CD4-positive, CD25-positive, alpha-beta regulatory T cell (primary cell): ENCODE results near the gene TMEM107. TPM values are rescaled to one million over a fixed set of nuclear protein-coding genes. Genes with fewer than 3 reads are reported as not detected.

Source experiments
- ATAC-seq, 2 donors: fragments of 150-1000 bp; cut with Tn5 transposase; one replicate each; pipeline ENCODE4 v1.10.0; 2021; ENCODE audit warnings: low read depth in 2 of 2, moderate number of reproducible peaks in 2 of 2, moderate library complexity in 1 of 2
- DNase-seq, 3 donors: peaks; one replicate each; pipeline versions ENCODE4 v3.0.0 to v3.0.0-alpha.2; 2012 to 2022; ENCODE audit warnings: mixed read lengths in 1 of 3
- H3K27ac ChIP-seq: one replicate; pipeline ENCODE4 v1.7.0; 2013; ENCODE audit warnings: mild to moderate bottlenecking, low read length; ENCODE audit not compliant: insufficient read depth, poor library complexity, severe bottlenecking
- H3K27me3 ChIP-seq: one replicate; pipeline ENCODE4 v1.7.0; 2013; ENCODE audit warnings: low read length; ENCODE audit not compliant: control insufficient read depth, insufficient read depth
- H3K36me3 ChIP-seq: one replicate; pipeline ENCODE4 v1.7.0; 2013; ENCODE audit warnings: mild to moderate bottlenecking, low read length, moderate library complexity; ENCODE audit not compliant: control insufficient read depth, insufficient read depth
- H3K4me1 ChIP-seq: 2 replicates; pipeline ENCODE4 v1.7.0; 2013; ENCODE audit warnings: mild to moderate bottlenecking, low read length; ENCODE audit not compliant: insufficient read depth, control insufficient read depth, poor library complexity, severe bottlenecking
- H3K4me3 ChIP-seq: one replicate; pipeline ENCODE4 v1.7.0; 2013; ENCODE audit warnings: low read depth, mild to moderate bottlenecking, low read length, moderate library complexity
- H3K9me3 ChIP-seq, 2 experiments: 1 replicate in 1 of 2; 2 replicates in 1 of 2; pipeline ENCODE4 v1.7.0; 2013; ENCODE audit warnings: low read length in 2 of 2, mild to moderate bottlenecking in 1 of 2, moderate library complexity in 1 of 2; ENCODE audit not compliant: control insufficient read depth in 2 of 2
- H3K27ac Mint-ChIP-seq, 3 donors: one replicate each; pipeline ENCODE4 v1.8.0; 2020 to 2022; ENCODE audit warnings: mild to moderate bottlenecking in 3 of 3, mixed read lengths in 3 of 3, moderate library complexity in 2 of 3
- H3K27me3 Mint-ChIP-seq: one replicate; pipeline ENCODE4 v1.8.0; 2022; ENCODE audit warnings: mild to moderate bottlenecking, mixed read lengths
- H3K36me3 Mint-ChIP-seq: one replicate; pipeline ENCODE4 v1.8.0; 2020; ENCODE audit warnings: mixed read lengths
- H3K4me1 Mint-ChIP-seq, 4 donors: one replicate each; pipeline ENCODE4 v1.8.0; 2020 to 2022; ENCODE audit warnings: mixed read lengths in 4 of 4, mild to moderate bottlenecking in 1 of 4
- H3K4me3 Mint-ChIP-seq, 4 donors: one replicate each; pipeline ENCODE4 v1.8.0; 2020 to 2022; ENCODE audit warnings: mild to moderate bottlenecking in 4 of 4, mixed read lengths in 4 of 4, moderate library complexity in 3 of 4
- H3K9me3 Mint-ChIP-seq, 7 donors: one replicate each; pipeline ENCODE4 v1.8.0; 2020 to 2022; ENCODE audit warnings: mixed read lengths in 7 of 7, mild to moderate bottlenecking in 3 of 7, moderate library complexity in 2 of 7
- polyA plus RNA-seq, 4 donors: library from polyadenylated mRNA; unstranded; fragments of 300-500 nt; fragmentation: Illumina TruSeq; gene quantifications; one replicate each; pipeline ENCODE4 v1.2.3, GENCODE V29; 2021
- total RNA-seq: library from RNA; stranded (reverse); gene quantifications from one replicate; pipeline ENCODE4 v1.2.3, GENCODE V29; 2022

The TMEM107 gene
- total and polyA plus RNA-seq, 5 donors from 2014 or later = 20.6 to 38.9 (median 29.6) TPM

DNA sequence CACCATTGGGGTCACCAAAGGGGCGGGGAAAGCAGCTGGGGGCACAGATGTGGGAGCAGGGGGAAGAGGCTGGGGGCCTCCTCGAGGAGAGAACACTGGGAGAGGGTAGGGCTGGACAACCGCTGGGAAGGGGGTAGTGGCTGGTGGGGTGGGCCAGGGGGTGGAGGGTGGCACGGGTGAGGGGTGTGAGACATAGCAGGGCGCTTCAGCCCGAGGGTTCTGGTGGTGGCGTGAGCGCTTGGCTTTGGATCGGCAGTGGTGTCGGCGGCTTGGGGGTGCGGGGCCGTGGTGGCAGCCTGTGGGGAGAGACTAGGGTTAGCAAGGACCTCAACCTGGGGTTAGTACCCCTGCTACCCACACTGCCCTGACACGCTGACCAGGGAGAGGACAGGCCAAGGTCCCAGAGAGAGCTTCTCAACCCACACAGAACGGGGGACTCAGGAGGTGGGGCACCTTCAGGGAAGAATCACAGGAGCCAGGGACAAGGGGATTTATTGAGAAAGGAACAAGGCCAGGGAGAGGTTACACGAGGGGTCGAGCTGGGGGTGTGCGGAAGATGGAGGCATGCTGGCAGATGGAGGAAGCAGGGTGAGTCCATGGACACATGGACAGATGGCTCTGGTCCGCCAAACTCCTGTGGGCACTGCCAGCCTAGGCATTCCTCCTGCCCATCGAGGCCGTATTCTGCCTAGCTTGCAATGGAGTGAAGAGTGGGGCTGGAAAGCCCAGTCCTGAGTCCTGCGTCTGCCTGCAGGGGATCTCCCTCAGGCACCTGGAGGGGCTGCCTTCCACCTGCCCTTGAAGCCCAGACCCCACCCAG is 32.4 kb downstream of the TMEM107 start:
- H3K27me3 ChIP-seq = no peaks in the 10 kb centered on the region
- H3K36me3 Mint-ChIP-seq = peaks cover 29% of the 10 kb centered on the region
- H3K27ac ChIP-seq = no peak overlapping the region
- DNase-seq (peak in 1 of 3 donors; percentile 26), ATAC-seq (no peak)
- peaks cover 9% of the 10 kb centered on the region for H3K4me1 ChIP-seq
- H3K27ac Mint-ChIP-seq = peak overlapping the region in 2 of 3 donors; percentile 58 to 71
- peaks cover 9% of the 10 kb centered on the region for H3K27me3 Mint-ChIP-seq
- H3K4me3 Mint-ChIP-seq = peak overlapping the region in 3 of 4 donors; percentile 22 to 82 (median 74)
- H3K9me3 Mint-ChIP-seq = peaks cover 0 to 1% (median 0%) of the 10 kb centered on the region in 7 donors
- no peak overlapping the region for H3K4me3 ChIP-seq
- no peaks in the 10 kb centered on the region for H3K9me3 ChIP-seq
- peaks cover 0 to 5% (median 2%) of the 10 kb centered on the region in 4 donors for H3K4me1 Mint-ChIP-seq
- H3K36me3 ChIP-seq = peaks cover 66% of the 10 kb centered on the region

DNA sequence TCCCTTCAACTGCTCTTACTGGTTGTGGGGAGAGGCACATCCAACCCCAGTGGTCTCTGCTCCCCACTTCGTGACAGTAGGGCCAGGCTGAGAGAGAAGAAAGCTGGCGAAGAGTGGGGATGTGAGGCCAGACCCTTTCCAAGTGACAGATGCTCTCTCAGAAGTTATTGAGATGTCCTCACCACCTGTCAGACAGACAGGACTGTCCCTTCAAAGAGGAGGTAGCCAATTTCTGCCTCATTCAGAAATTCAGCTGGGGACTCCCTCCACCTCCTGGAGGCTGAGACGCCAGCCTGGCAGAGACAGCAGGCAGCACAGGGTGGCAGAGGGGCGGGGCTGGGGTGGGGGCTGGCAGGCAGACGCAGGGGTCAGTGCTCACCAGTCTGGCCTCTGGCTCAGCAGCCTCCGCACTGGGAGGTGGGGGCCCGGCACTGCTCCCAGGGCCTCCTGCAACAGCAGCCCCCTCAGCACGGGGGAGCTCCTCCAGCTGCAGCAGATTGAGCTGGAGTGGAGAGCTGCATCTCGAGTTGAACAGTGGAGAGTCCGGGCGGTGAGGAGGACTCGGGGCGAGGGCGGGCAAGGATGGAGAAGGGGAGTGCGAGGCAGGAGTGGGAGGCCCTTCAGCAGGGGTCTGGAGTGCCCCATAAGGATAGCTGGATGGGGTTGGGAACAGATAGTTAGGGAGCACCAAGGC is 33.1 kb downstream of the TMEM107 start:
- peak overlapping the region in 3 of 4 donors; percentile 63 to 83 (median 75) for H3K4me3 Mint-ChIP-seq
- H3K27ac Mint-ChIP-seq = no peak overlapping the region
- DNase-seq = peak in 1 of 3 donors; percentile 24
- peaks cover 9% of the 10 kb centered on the region for H3K27me3 Mint-ChIP-seq
- H3K27me3 ChIP-seq = no peaks in the 10 kb centered on the region
- peaks cover 23% of the 10 kb centered on the region for H3K36me3 Mint-ChIP-seq
- H3K4me3 ChIP-seq = no peak overlapping the region
- peaks cover 0 to 1% (median 0%) of the 10 kb centered on the region in 7 donors for H3K9me3 Mint-ChIP-seq
- H3K27ac ChIP-seq = no peak overlapping the region
- peaks cover 59% of the 10 kb centered on the region for H3K36me3 ChIP-seq
- H3K4me1 ChIP-seq = peaks cover 15% of the 10 kb centered on the region
- no peaks in the 10 kb centered on the region for H3K9me3 ChIP-seq
- no peak for ATAC-seq
- peaks cover 0 to 5% (median 2%) of the 10 kb centered on the region in 4 donors for H3K4me1 Mint-ChIP-seq

DNA sequence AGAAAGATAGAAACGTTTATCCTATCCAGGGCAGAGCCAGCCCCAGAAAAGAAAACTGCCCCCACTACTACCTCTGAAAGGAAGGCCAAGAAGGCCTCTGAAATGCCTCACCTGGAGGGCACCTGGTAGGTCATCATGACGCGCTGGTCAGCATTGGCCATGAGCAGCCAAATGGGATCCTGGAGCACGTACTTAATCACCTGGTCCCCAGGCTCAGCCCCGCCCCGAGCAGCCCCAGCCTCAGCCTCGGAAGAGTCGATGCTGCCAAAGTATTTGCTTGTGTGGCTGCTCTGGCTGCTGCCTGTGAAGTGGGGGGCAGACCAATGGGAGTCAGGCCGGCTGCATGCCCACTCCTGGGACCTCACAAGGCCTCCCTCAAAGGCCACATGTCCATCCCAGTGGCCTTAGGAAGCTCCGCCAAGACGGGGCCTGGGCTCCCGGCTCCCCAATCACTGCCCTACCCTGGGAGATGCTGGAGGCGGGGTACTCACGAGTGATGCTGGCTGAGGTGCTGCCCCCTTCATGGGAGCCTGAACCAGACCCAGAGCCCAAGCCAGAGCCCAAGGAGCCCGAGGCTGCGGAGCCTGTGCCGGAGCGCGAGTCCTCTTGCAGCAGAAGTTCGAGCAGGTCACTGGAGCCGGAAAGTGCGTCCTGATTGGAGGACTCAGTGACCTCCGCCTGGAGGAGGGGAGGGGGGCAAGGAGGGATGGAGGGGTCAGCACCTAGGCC is 33.9 kb downstream of the TMEM107 start:
- Histone ChIP-seq H3K27ac (no peak overlapping the region), H3K4me3 (no peak overlapping the region), H3K4me1 (peaks cover 18% of the 10 kb centered on the region), H3K27me3 (no peaks in the 10 kb centered on the region), H3K9me3 (no peaks in the 10 kb centered on the region), H3K36me3 (peaks cover 53% of the 10 kb centered on the region)
- DNase-seq (peak in 1 of 3 donors; percentile 17), ATAC-seq (no peak)
- peaks cover 9% of the 10 kb centered on the region for H3K27me3 Mint-ChIP-seq
- peaks cover 0 to 4% (median 1%) of the 10 kb centered on the region in 4 donors for H3K4me1 Mint-ChIP-seq
- H3K36me3 Mint-ChIP-seq = peaks cover 20% of the 10 kb centered on the region
- peak overlapping the region in 1 of 3 donors; percentile 42 for H3K27ac Mint-ChIP-seq
- peak overlapping the region in 2 of 4 donors; percentile 75 to 83 for H3K4me3 Mint-ChIP-seq
- peaks cover 0 to 1% (median 0%) of the 10 kb centered on the region in 7 donors for H3K9me3 Mint-ChIP-seq

DNA sequence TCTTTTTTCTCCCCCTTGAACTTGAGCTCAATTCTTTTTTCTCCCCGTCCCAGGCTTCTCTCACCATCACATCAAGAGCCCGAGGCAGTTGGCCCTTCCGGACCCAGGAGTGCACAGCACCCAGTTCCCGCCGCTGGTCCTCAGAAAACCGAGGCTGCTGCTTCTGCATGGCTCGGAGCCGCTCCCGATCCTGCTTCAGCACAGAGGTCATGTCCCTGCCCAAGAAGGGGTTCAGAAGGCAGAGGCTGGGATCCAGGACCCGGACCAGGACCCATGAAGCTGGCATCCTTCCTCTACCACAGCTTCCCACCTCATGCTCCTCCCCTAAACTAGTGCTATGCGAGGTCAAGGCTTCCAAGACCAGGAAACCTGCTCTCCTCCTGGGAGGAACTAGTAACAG is 34.4 kb downstream of the TMEM107 start:
- H3K36me3 ChIP-seq = peaks cover 47% of the 10 kb centered on the region
- H3K4me3 Mint-ChIP-seq = peak overlapping the region in 2 of 4 donors; percentile 24 to 83
- peaks cover 0 to 5% (median 1%) of the 10 kb centered on the region in 4 donors for H3K4me1 Mint-ChIP-seq
- DNase-seq = no peak
- peak overlapping the region in 1 of 3 donors; percentile 52 for H3K27ac Mint-ChIP-seq
- no peak for ATAC-seq
- H3K36me3 Mint-ChIP-seq = peaks cover 16% of the 10 kb centered on the region
- H3K4me3 ChIP-seq = no peak overlapping the region
- H3K27me3 Mint-ChIP-seq = peaks cover 9% of the 10 kb centered on the region
- H3K4me1 ChIP-seq = peaks cover 18% of the 10 kb centered on the region
- H3K9me3 ChIP-seq = no peaks in the 10 kb centered on the region
- no peak overlapping the region for H3K27ac ChIP-seq
- peaks cover 0 to 1% (median 0%) of the 10 kb centered on the region in 7 donors for H3K9me3 Mint-ChIP-seq
- H3K27me3 ChIP-seq = no peaks in the 10 kb centered on the region

DNA sequence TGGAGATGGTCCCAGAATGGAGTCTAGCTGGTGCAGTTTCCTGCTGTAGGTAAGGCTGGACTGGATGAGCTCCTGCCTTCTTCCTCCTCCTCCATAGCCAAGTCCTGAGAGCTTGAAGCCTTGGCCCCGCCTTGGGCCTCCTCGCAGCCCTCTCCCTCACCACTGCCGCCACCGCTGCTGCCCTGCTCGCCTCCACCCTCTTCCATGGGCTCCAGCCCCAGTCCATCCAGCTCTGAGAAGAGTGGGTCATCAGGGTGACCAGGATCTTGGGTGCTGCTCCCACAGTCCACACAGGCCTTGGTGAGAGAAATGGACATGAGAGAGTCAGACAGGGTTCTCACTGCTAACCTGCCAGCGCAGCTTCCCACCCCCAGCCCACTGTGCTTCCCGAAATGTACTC is 35.1 kb downstream of the TMEM107 start:
- peaks cover 18% of the 10 kb centered on the region for H3K4me1 ChIP-seq
- H3K27ac Mint-ChIP-seq = peak overlapping the region in 2 of 3 donors; percentile 51 to 52
- peaks cover 9% of the 10 kb centered on the region for H3K36me3 Mint-ChIP-seq

DNA sequence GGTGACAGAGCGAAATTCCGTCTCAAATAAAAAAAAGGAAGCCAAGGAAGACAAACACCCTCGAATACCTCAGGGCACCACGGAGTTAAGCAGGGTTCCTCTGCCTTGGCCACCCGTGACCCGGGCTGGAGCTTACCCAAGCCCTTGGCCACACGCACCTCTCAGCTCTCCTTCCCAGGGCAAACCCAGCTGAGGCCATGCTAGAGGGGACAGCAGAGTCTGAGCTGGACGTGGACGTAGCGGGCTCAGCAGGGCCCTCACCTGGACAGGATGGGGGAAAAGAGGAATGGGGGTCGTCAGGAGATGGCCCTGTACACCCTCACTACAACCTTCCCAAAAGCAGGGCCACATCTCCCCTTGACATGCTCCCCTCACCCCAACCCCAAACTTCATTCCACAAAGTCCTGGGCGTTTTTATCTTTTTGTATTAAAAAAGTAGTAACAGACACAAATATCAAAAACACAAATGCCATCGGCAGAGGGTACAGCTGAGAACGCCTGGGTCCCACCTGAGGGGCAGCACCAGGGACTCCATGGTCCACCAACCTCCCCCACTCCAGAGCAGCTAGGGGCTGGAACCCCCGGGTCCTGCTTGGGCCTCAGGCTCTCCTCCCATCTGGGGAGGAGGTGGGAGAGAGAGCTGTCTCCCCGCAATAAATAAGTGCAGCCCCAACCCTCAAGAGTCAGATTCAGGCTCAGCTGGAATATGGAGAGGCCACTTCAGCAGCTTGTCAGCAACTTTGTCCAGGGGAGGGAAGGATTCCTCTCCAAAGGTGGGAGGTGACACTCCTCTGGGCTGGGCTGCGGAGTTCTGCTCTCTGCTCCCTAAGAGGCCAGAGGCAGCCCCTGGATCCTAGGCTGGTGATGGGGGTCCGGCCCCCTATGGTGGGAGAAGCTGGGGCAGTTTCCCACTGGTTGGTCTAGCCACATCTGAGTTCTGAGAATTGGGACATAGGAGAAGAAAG is 35.8 kb downstream of the TMEM107 start:
- Histone ChIP-seq H3K36me3 (peaks cover 34% of the 10 kb centered on the region), H3K4me1 (peaks cover 18% of the 10 kb centered on the region)

More for the DNA sequence above, 35.1 kb downstream of the TMEM107 start:
- Histone ChIP-seq H3K27ac (no peak overlapping the region), H3K9me3 (no peaks in the 10 kb centered on the region), H3K36me3 (peaks cover 40% of the 10 kb centered on the region), H3K4me3 (no peak overlapping the region), H3K27me3 (no peaks in the 10 kb centered on the region)
- Mint-ChIP-seq H3K4me3 (peak overlapping the region in 3 of 4 donors; percentile 4 to 48 (median 11)), H3K9me3 (peaks cover 0 to 1% (median 0%) of the 10 kb centered on the region in 7 donors), H3K27me3 (peaks cover 9% of the 10 kb centered on the region), H3K4me1 (peaks cover 0 to 6% (median 1%) of the 10 kb centered on the region in 4 donors)
- DNase-seq (no peak), ATAC-seq (no peak)

More for the DNA sequence above, 35.8 kb downstream of the TMEM107 start:
- DNase-seq = peak in 1 of 3 donors; percentile 17
- H3K27ac Mint-ChIP-seq = peak overlapping the region in 2 of 3 donors; percentile 15 to 52
- peaks cover 9% of the 10 kb centered on the region for H3K27me3 Mint-ChIP-seq
- H3K4me3 Mint-ChIP-seq = peak overlapping the region in 2 of 4 donors; percentile 11 to 48
- Histone ChIP-seq H3K27me3 (no peaks in the 10 kb centered on the region), H3K27ac (no peak overlapping the region), H3K9me3 (no peaks in the 10 kb centered on the region), H3K4me3 (no peak overlapping the region)
- ATAC-seq = no peak
- H3K36me3 Mint-ChIP-seq = peaks cover 9% of the 10 kb centered on the region
- H3K9me3 Mint-ChIP-seq = peaks cover 0 to 1% (median 0%) of the 10 kb centered on the region in 7 donors
- H3K4me1 Mint-ChIP-seq = peaks cover 0 to 6% (median 1%) of the 10 kb centered on the region in 4 donors
